ENCODE measurements around the gene PRSS12. TPM values are rescaled to one million over a fixed set of nuclear protein-coding genes. Genes with fewer than 3 reads are reported as not detected.

The PRSS12 gene
- total and polyA plus RNA-seq, 2 donors (not counting 1 experiment from before 2014, with no cell fraction given): not detected

DNA sequence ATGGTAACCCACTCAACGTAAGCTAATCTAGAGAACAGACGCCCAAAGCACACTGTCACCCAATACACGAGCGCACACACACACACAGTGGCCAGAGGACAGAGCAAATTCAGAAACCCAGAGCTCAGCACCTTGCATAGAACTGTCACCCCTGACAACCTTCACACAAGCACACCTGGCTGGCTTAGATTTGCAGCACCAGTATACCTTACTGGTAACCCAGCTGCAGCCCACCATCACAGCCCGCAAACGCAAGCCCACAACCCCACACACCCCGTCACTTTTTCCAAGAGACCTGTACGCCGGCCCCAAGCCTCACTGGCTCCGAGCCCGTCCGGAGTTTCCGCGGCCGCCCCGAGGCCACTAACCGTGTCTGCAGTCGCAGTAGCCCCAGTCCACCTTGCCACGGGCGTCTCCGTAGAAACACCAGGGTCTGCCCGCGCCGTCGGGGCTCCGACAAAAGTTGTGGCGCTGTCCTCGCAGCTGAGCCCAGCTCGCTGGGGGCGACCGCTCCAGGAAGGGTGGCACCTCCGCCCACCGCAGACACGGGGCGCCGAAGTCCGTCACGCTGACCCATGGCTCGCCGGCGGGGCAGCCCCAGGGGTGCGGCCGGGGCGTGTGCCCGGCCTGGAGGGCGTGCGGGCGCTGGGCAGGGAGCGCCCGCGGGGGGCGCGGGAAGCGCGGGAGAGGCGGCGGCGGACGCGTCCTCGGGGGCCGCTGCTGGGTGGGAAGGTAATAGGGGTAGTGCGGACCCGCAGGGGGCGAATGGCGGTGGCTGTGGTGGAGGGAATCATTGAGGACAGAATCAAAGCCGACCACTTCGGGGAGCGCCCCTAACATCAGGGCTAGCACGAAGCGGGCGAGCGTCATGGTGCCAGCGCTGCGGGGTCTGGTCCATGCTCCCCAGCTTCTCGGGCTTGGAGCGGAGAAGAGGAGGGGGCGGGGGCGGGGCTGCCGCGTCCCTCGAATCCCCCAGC is 664 bp downstream of the PRSS12 start:
- H4K20me1 ChIP-seq (ENCODE audit: control insufficient read depth, insufficient read depth, low read length, poor library complexity, severe bottlenecking): no peaks in the 10 kb centered on the region
- TF ChIP-seq CTCF (IDR thresholded peaks at IDR 0.05): no peak
- TF ChIP-seq EZH2 (IDR thresholded peaks at IDR 0.05; ENCODE audit: borderline replicate concordance, insufficient read depth, low read depth, low read length, poor library complexity, severe bottlenecking): peak; percentile 59
- H3K4me1 Mint-ChIP-seq: peaks cover 16% of the 10 kb centered on the region
- H3K79me2 ChIP-seq (ENCODE audit: control insufficient read depth, insufficient read depth, low read length): no peaks in the 10 kb centered on the region
- ATAC-seq (ENCODE audit: low read depth): no peak
- H3K4me1 ChIP-seq (ENCODE audit: control insufficient read depth in 2 of 2, insufficient read depth in 2 of 2, low read length in 2 of 2): peaks cover 8 to 19% of the 10 kb centered on the region in 2 donors
- H2AFZ ChIP-seq (ENCODE audit: insufficient read depth, low read depth, low read length, poor library complexity, severe bottlenecking): peak overlapping the region; percentile 79
- H3K4me3 ChIP-seq (ENCODE audit: control extremely low read depth in 1 of 5, extremely low read depth in 1 of 5, insufficient read depth in 1 of 5, low read depth in 2 of 5, low read length in 4 of 5): peak overlapping the region in 2 of 5 experiments; percentile 39 to 52
- no peak overlapping the region for H3K27ac Mint-ChIP-seq
- H3K9me3 Mint-ChIP-seq (ENCODE audit: insufficient read depth): no peaks in the 10 kb centered on the region
- intact Hi-C loops (cut with micrococcal nuclease): no loop called here
- H3K9ac ChIP-seq (ENCODE audit: low read length): peak overlapping the region; percentile 58
- peaks cover 0 to 50% (median 28%) of the 10 kb centered on the region in 4 experiments for H3K27me3 ChIP-seq (replicated peaks in 1 of 4; ENCODE audit: control extremely low read depth in 1 of 4, control insufficient read depth in 3 of 4, insufficient read depth in 4 of 4, low read length in 3 of 4)
- H3K4me3 Mint-ChIP-seq: peak overlapping the region; percentile 81
- CTCF ChIA-PET: interaction anchor here (1.1 to 1.3 kb wide), 3 partner anchors 9 to 81 kb away, joined by 3 to 4 read pairs (median 3); no protein-coding TSS in a partner anchor
- no peaks in the 10 kb centered on the region for H3K36me3 ChIP-seq (replicated peaks in 1 of 2; ENCODE audit: control extremely low read depth in 1 of 2, control insufficient read depth in 1 of 2, extremely low read depth in 1 of 2, insufficient read depth in 2 of 2, low read length in 1 of 2)
- peak; percentile 29 for DNase-seq
- no peak overlapping the region for H3K27ac ChIP-seq (ENCODE audit: low read length in 2 of 2)
- POLR2A ChIA-PET: no interaction called here
- H3K9me3 ChIP-seq (ENCODE audit: control extremely low read depth in 1 of 3, control insufficient read depth in 2 of 3, insufficient read depth in 1 of 3, low read length in 2 of 3): peaks cover 0 to 5% (median 0%) of the 10 kb centered on the region in 3 donors
- peak overlapping the region; percentile 86 for H3K4me2 ChIP-seq (replicated peaks; ENCODE audit: low read depth, low read length, poor library complexity, severe bottlenecking)
- 10% methylated on average over 74 of the region's 82 CpGs for WGBS (ENCODE audit: insufficient coverage)
- H3K27me3 Mint-ChIP-seq: peaks cover 69% of the 10 kb centered on the region

GRCh38 chr4:118350961-118351360 is 1.8 kb downstream of the PRSS12 start:
- no peaks in the 10 kb centered on the region for H3K79me2 ChIP-seq (ENCODE audit: control insufficient read depth, insufficient read depth, low read length)
- no peaks in the 10 kb centered on the region for H3K36me3 ChIP-seq (replicated peaks in 1 of 2; ENCODE audit: control extremely low read depth in 1 of 2, control insufficient read depth in 1 of 2, extremely low read depth in 1 of 2, insufficient read depth in 2 of 2, low read length in 1 of 2)
- H3K4me3 ChIP-seq (ENCODE audit: control extremely low read depth in 1 of 5, extremely low read depth in 1 of 5, insufficient read depth in 1 of 5, low read depth in 2 of 5, low read length in 4 of 5): no peak overlapping the region
- ATAC-seq (ENCODE audit: low read depth) (no peak), DNase-seq (no peak)
- peaks cover 0 to 5% (median 0%) of the 10 kb centered on the region in 3 donors for H3K9me3 ChIP-seq (ENCODE audit: control extremely low read depth in 1 of 3, control insufficient read depth in 2 of 3, insufficient read depth in 1 of 3, low read length in 2 of 3)
- TF ChIP-seq EZH2 (IDR thresholded peaks at IDR 0.05; ENCODE audit: borderline replicate concordance, insufficient read depth, low read depth, low read length, poor library complexity, severe bottlenecking) (no peak), CTCF (IDR thresholded peaks at IDR 0.05) (no peak)
- CTCF ChIA-PET: interaction anchor here (0.7 to 1.3 kb wide), 3 partner anchors 11 to 80 kb away, joined by 3 to 4 read pairs (median 3); no protein-coding TSS in a partner anchor
- no peak overlapping the region for H3K4me3 Mint-ChIP-seq
- H3K4me1 Mint-ChIP-seq: peaks cover 16% of the 10 kb centered on the region
- no peak overlapping the region for H3K4me2 ChIP-seq (replicated peaks; ENCODE audit: low read depth, low read length, poor library complexity, severe bottlenecking)
- peaks cover 0 to 47% (median 26%) of the 10 kb centered on the region in 4 experiments for H3K27me3 ChIP-seq (replicated peaks in 1 of 4; ENCODE audit: control extremely low read depth in 1 of 4, control insufficient read depth in 3 of 4, insufficient read depth in 4 of 4, low read length in 3 of 4)
- H3K27me3 Mint-ChIP-seq: peaks cover 70% of the 10 kb centered on the region
- H3K27ac Mint-ChIP-seq: no peak overlapping the region
- intact Hi-C loops (cut with micrococcal nuclease): no loop called here
- no CpG with 5 or more reads among the region's 3 CpGs for WGBS (ENCODE audit: insufficient coverage)
- H3K9me3 Mint-ChIP-seq (ENCODE audit: insufficient read depth): no peaks in the 10 kb centered on the region
- no peak overlapping the region for H2AFZ ChIP-seq (ENCODE audit: insufficient read depth, low read depth, low read length, poor library complexity, severe bottlenecking)
- no peaks in the 10 kb centered on the region for H4K20me1 ChIP-seq (ENCODE audit: control insufficient read depth, insufficient read depth, low read length, poor library complexity, severe bottlenecking)
- H3K27ac ChIP-seq (ENCODE audit: low read length in 2 of 2): no peak overlapping the region
- no peak overlapping the region for H3K9ac ChIP-seq (ENCODE audit: low read length)
- POLR2A ChIA-PET: no interaction called here
- H3K4me1 ChIP-seq (ENCODE audit: control insufficient read depth in 2 of 2, insufficient read depth in 2 of 2, low read length in 2 of 2): peaks cover 8 to 19% of the 10 kb centered on the region in 2 donors
